ENCODE results near the gene PLAAT1.

GRCh38 chr3:193225302-193226125 is 15.5 kb upstream of the PLAAT1 start:
- TF ChIP-seq POLR2A (IDR thresholded peaks at IDR 0.05) (no peak), CTCF (IDR thresholded peaks at IDR 0.05) (no peak)

All from testis (tissue), 2 donors.